T47D (cell line): ENCODE measurements around the gene C21orf91.

Experiments
- DNase-seq, 2 experiments: peaks; one replicate each; pipeline versions ENCODE4 v3.0.0 to v3.0.0-alpha.2; 2011 to 2012; ENCODE audit warnings: low read depth in 1 of 2, low spot score in 1 of 2
- JUND ChIP-seq: IDR thresholded peaks from 2 replicates; pipeline ENCODE4 v1.6.1; 2012; ENCODE audit warnings: low read depth
- in situ Hi-C: cut with HindIII; loops from 2 replicates; pipeline ENCODE4 v1.10.0; 2016; ENCODE audit warnings: low sequenced_read_pairs, low pct_unique_long_range_greater_than_20kb

C21orf91 gene

GRCh38 chr21:17795146-17796036 lies 23.8 kb downstream of the C21orf91 start:
- in situ Hi-C loops = no loop called here
- no peak for DNase-seq
- no peak for TF ChIP-seq JUND

- in situ Hi-C loops = no loop called here
- no peak for TF ChIP-seq JUND
- DNase-seq = no peak
Measured at GRCh38 chr21:17794518-17795145, 24.5 kb downstream of the C21orf91 start.

GRCh38 chr21:17793246-17794123 lies 25.7 kb downstream of the C21orf91 start:
- TF ChIP-seq JUND = no peak
- in situ Hi-C loops = no loop called here
- DNase-seq = no peak

- in situ Hi-C loops = no loop called here
- DNase-seq = no peak
Measured at GRCh38 chr21:17789656-17790055, 29.5 kb downstream of the C21orf91 start.

GRCh38 chr21:17789069-17789468 lies 30.1 kb downstream of the C21orf91 start:
- DNase-seq = no peak
- no peak for TF ChIP-seq JUND
- in situ Hi-C loops = no loop called here

More at GRCh38 chr21:17789656-17790055, 29.5 kb downstream of the C21orf91 start:
- TF ChIP-seq JUND = no peak

- no peak for TF ChIP-seq JUND
- DNase-seq = peak in 1 of 2 experiments; percentile 67
- in situ Hi-C loops = no loop called here
Measured at GRCh38 chr21:17786851-17787181, 32.3 kb downstream of the C21orf91 start.

- no peak for TF ChIP-seq JUND
- no peak for DNase-seq
- in situ Hi-C loops = no loop called here
Measured at GRCh38 chr21:17786071-17786850, 32.9 kb downstream of the C21orf91 start.

- TF ChIP-seq JUND = no peak
- DNase-seq = no peak
- in situ Hi-C loops = no loop called here
Measured at GRCh38 chr21:17785403-17785788, 33.8 kb downstream of the C21orf91 start.

GRCh38 chr21:17784604-17785402 lies 34.4 kb downstream of the C21orf91 start:
- DNase-seq = no peak
- in situ Hi-C loops = no loop called here
- no peak for TF ChIP-seq JUND

- no peak for DNase-seq
- no peak for TF ChIP-seq JUND
- in situ Hi-C loops = no loop called here
Measured at GRCh38 chr21:17784180-17784598, 35.0 kb downstream of the C21orf91 start.

- DNase-seq = no peak
- TF ChIP-seq JUND = no peak
- in situ Hi-C loops = no loop called here
Measured at GRCh38 chr21:17783481-17784179, 35.5 kb downstream of the C21orf91 start.
